K562 (cell line): Measurements from ENCODE around the gene SNX4. TPM values are rescaled to one million over a fixed set of nuclear protein-coding genes. Genes with fewer than 3 reads are reported as not detected.

Experiments used
- C11orf30 ChIP-seq: fragments of 450-650 bp; IDR thresholded peaks from 2 replicates; pipeline ENCODE4 v1.6.1; 2016; ENCODE audit warnings: low read depth, mild to moderate bottlenecking
- CCNT2 ChIP-seq: IDR thresholded peaks from 2 replicates; pipeline ENCODE4 v1.6.1; 2011; ENCODE audit warnings: borderline replicate concordance, low read depth, mild to moderate bottlenecking, moderate library complexity, mixed read lengths, low read length; ENCODE audit not compliant: insufficient read length; ENCODE audit errors: extremely low read depth
- FOS ChIP-seq: IDR thresholded peaks from 3 replicates; pipeline ENCODE4 v1.6.1; 2011; ENCODE audit not compliant: insufficient read length; ENCODE audit errors: extremely low read depth
- GTF2A2 ChIP-seq: IDR thresholded peaks from 2 replicates; pipeline ENCODE4 v1.6.1; 2016; ENCODE audit warnings: mild to moderate bottlenecking, missing genetic modification characterization, missing compliant biosample characterization
- HMG20A ChIP-seq: fragments of 450-650 bp; formaldehyde crosslinking; conservative IDR thresholded peaks from 2 replicates; pipeline ENCODE4 v1.4.0; 2020; ENCODE audit warnings: mild to moderate bottlenecking, mixed read lengths
- MTA1 ChIP-seq: fragments of 450-650 bp; IDR thresholded peaks from 2 replicates; pipeline ENCODE4 v1.6.1; 2017; ENCODE audit warnings: borderline replicate concordance
- POLR2G ChIP-seq: fragments of 200-400 bp; formaldehyde crosslinking; IDR thresholded peaks from 2 replicates; pipeline ENCODE4 v1.6.1; 2017; ENCODE audit warnings: low read depth, mild to moderate bottlenecking, antibody characterized with exemption, low read length, moderate library complexity
- POLR2H ChIP-seq: IDR thresholded peaks from 2 replicates; pipeline ENCODE4 v1.6.1; 2016; ENCODE audit warnings: missing genetic modification characterization, low read depth, mild to moderate bottlenecking, control low read depth, missing compliant biosample characterization, moderate library complexity
- SLC30A9 ChIP-seq: fragments of 250-450 bp; sonication (Bioruptor Pico); IDR thresholded peaks from 2 replicates; pipeline ENCODE4 v1.8.0; 2022; ENCODE audit warnings: mild to moderate bottlenecking, moderate library complexity
- ZNF175 ChIP-seq: fragments of 200-800 bp; sonication (Bioruptor generic); IDR thresholded peaks from 2 replicates; pipeline ENCODE4 v1.6.1; 2016; ENCODE audit warnings: low read depth, mild to moderate bottlenecking, missing genetic modification characterization, missing compliant biosample characterization
- ZNF384 ChIP-seq: IDR thresholded peaks from 2 replicates; pipeline ENCODE4 v1.6.1; 2012; ENCODE audit warnings: low read depth, low read length, improper control_type of control experiment
- ZNF668 ChIP-seq: fragments of 250-450 bp; sonication (Bioruptor Pico); IDR thresholded peaks from 2 replicates; pipeline ENCODE4 v1.8.0; 2022; ENCODE audit warnings: mild to moderate bottlenecking, inconsistent platforms
- polyA plus RNA-seq, 8 experiments: library from polyadenylated mRNA; depleted of rRNA in 4 of 8; stranded (reverse) in 5 of 8; unstranded in 3 of 8; fragments of >200 nt; fragmentation: Nextera tagmentation in 2 of 8; fragmentation: Illumina TruSeq in 1 of 8; extraction: Ambion mirVana in 2 of 8; extraction: Trizol in 1 of 8; gene quantifications; 2 replicates each; pipeline versions ENCODE4 v1.2.1 to v1.2.3, GENCODE V29; 2011 to 2014; ENCODE audit warnings: inconsistent platforms in 1 of 8, missing spikeins in 1 of 8
- total RNA-seq, 7 experiments: library from RNA; depleted of rRNA in 6 of 7; stranded (reverse); fragments of >200 nt in 6 of 7; fragmentation: Illumina TruSeq in 2 of 7; extraction: Trizol in 2 of 7; gene quantifications; 2 replicates each; pipeline versions ENCODE4 v1.2.1 to v1.2.3, GENCODE V29; 2011 to 2021; ENCODE audit warnings: low replicate concordance in 1 of 7
- TF ChIP-seq, protein P1 (sequence below): fragments of 450-650 bp; formaldehyde crosslinking; IDR thresholded peaks from 2 replicates; pipeline ENCODE4 v1.4.0; 2020; ENCODE audit warnings: mild to moderate bottlenecking, moderate library complexity
- TF ChIP-seq, protein P2 (sequence below): IDR thresholded peaks from 2 replicates; pipeline ENCODE4 v1.6.1; 2014; ENCODE audit warnings: antibody characterized with exemption
- TF ChIP-seq, protein P3 (sequence below): fragments of 450-650 bp; IDR thresholded peaks from 2 replicates; pipeline ENCODE4 v1.6.1; 2017; ENCODE audit warnings: antibody characterized with exemption, mild to moderate bottlenecking
- TF ChIP-seq, protein P4 (sequence below): sonication (generic); formaldehyde crosslinking; IDR thresholded peaks from 2 replicates; pipeline ENCODE4 v1.8.0; 2022; ENCODE audit warnings: mild to moderate bottlenecking, missing genetic modification reagents, borderline replicate concordance
- TF ChIP-seq, protein P5 (sequence below): sonication (generic); formaldehyde crosslinking; IDR thresholded peaks from 2 replicates; pipeline ENCODE4 v1.9.0; 2022; ENCODE audit warnings: mild to moderate bottlenecking, missing genetic modification reagents

SNX4 gene
- total and polyA plus RNA-seq, 9 of the 15 experiments (the other 6 are each of a cell fraction or from before 2014, with no cell fraction given) = 11.4 to 40.3 (median 30.0) TPM

DNA sequence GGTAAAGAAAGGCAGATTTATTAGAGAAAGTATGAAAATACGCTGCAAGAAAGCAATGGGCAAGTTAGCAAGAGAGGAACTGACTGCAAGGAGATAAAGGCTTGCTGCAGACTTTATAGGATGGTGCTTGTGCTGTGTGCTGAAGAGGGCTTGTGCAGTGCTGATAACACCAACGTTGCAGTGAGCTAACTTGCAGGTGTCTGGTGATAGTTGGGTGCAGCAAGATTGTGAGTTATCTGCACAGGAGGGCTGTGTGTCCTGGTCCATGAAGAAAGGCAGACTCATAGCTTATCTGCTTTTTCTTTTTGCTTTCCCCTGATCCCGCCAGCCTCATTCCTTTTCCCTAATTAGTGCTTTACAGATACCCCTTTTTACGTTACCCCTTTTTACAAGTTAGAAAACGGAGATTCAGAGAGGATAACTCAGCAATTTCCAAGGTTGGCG lies 86.9 kb downstream of the SNX4 start (continued):
- TF ChIP-seq SLC30A9 (CRISPR knock-in tag) (no peak), ZNF175 (CRISPR knock-in tag) (peak; percentile 82), GTF2A2 (tag) (no peak), HMG20A (no peak), FOS (no peak), POLR2G (no peak), ZNF668 (CRISPR knock-in tag) (peak; percentile 13; the same call in 1 of the 2 replicates), POLR2H (tag) (no peak), ZNF384 (no peak), MTA1 (peak; percentile 86), CCNT2 (peak; percentile 95), C11orf30 (peak; percentile 16; the same call in 1 of the 2 replicates)
- TF ChIP-seq, protein P1, sequence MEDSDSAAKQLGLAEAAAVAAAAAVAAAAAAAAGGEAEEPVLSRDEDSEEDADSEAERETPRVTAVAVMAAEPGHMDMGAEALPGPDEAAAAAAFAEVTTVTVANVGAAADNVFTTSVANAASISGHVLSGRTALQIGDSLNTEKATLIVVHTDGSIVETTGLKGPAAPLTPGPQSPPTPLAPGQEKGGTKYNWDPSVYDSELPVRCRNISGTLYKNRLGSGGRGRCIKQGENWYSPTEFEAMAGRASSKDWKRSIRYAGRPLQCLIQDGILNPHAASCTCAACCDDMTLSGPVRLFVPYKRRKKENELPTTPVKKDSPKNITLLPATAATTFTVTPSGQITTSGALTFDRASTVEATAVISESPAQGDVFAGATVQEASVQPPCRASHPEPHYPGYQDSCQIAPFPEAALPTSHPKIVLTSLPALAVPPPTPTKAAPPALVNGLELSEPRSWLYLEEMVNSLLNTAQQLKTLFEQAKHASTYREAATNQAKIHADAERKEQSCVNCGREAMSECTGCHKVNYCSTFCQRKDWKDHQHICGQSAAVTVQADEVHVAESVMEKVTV (CRISPR knock-in tag) = no peak
- TF ChIP-seq, protein P2, sequence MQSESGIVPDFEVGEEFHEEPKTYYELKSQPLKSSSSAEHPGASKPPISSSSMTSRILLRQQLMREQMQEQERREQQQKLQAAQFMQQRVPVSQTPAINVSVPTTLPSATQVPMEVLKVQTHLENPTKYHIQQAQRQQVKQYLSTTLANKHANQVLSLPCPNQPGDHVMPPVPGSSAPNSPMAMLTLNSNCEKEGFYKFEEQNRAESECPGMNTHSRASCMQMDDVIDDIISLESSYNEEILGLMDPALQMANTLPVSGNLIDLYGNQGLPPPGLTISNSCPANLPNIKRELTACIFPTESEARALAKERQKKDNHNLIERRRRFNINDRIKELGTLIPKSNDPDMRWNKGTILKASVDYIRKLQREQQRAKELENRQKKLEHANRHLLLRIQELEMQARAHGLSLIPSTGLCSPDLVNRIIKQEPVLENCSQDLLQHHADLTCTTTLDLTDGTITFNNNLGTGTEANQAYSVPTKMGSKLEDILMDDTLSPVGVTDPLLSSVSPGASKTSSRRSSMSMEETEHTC = peak; percentile 70; the same call in 1 of the 2 replicates
- TF ChIP-seq, protein P3, sequence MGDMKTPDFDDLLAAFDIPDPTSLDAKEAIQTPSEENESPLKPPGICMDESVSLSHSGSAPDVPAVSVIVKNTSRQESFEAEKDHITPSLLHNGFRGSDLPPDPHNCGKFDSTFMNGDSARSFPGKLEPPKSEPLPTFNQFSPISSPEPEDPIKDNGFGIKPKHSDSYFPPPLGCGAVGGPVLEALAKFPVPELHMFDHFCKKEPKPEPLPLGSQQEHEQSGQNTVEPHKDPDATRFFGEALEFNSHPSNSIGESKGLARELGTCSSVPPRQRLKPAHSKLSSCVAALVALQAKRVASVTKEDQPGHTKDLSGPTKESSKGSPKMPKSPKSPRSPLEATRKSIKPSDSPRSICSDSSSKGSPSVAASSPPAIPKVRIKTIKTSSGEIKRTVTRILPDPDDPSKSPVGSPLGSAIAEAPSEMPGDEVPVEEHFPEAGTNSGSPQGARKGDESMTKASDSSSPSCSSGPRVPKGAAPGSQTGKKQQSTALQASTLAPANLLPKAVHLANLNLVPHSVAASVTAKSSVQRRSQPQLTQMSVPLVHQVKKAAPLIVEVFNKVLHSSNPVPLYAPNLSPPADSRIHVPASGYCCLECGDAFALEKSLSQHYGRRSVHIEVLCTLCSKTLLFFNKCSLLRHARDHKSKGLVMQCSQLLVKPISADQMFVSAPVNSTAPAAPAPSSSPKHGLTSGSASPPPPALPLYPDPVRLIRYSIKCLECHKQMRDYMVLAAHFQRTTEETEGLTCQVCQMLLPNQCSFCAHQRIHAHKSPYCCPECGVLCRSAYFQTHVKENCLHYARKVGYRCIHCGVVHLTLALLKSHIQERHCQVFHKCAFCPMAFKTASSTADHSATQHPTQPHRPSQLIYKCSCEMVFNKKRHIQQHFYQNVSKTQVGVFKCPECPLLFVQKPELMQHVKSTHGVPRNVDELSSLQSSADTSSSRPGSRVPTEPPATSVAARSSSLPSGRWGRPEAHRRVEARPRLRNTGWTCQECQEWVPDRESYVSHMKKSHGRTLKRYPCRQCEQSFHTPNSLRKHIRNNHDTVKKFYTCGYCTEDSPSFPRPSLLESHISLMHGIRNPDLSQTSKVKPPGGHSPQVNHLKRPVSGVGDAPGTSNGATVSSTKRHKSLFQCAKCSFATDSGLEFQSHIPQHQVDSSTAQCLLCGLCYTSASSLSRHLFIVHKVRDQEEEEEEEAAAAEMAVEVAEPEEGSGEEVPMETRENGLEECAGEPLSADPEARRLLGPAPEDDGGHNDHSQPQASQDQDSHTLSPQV = peak; percentile 27; the same call in 1 of the 2 replicates
- TF ChIP-seq, protein P4, sequence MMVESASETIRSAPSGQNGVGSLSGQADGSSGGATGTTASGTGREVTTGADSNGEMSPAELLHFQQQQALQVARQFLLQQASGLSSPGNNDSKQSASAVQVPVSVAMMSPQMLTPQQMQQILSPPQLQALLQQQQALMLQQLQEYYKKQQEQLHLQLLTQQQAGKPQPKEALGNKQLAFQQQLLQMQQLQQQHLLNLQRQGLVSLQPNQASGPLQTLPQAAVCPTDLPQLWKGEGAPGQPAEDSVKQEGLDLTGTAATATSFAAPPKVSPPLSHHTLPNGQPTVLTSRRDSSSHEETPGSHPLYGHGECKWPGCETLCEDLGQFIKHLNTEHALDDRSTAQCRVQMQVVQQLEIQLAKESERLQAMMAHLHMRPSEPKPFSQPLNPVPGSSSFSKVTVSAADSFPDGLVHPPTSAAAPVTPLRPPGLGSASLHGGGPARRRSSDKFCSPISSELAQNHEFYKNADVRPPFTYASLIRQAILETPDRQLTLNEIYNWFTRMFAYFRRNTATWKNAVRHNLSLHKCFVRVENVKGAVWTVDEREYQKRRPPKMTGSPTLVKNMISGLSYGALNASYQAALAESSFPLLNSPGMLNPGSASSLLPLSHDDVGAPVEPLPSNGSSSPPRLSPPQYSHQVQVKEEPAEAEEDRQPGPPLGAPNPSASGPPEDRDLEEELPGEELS = no peak
- TF ChIP-seq, protein P5, sequence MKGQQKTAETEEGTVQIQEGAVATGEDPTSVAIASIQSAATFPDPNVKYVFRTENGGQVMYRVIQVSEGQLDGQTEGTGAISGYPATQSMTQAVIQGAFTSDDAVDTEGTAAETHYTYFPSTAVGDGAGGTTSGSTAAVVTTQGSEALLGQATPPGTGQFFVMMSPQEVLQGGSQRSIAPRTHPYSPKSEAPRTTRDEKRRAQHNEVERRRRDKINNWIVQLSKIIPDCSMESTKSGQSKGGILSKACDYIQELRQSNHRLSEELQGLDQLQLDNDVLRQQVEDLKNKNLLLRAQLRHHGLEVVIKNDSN (CRISPR knock-in tag) = no peak
